ENCODE measurements around the gene UNC5A.

GRCh38 chr5:176827736-176828414 is 17.5 kb downstream of the UNC5A start:
- no peak for TF ChIP-seq SIN3A (IDR thresholded peaks at IDR 0.05; ENCODE audit: low read depth)
- no peak for TF ChIP-seq EZH2 (IDR thresholded peaks at IDR 0.05)
- no peak for TF ChIP-seq POLR2AphosphoS5 (IDR thresholded peaks at IDR 0.05; ENCODE audit: low read depth, low read length)
- TF ChIP-seq, protein P1, sequence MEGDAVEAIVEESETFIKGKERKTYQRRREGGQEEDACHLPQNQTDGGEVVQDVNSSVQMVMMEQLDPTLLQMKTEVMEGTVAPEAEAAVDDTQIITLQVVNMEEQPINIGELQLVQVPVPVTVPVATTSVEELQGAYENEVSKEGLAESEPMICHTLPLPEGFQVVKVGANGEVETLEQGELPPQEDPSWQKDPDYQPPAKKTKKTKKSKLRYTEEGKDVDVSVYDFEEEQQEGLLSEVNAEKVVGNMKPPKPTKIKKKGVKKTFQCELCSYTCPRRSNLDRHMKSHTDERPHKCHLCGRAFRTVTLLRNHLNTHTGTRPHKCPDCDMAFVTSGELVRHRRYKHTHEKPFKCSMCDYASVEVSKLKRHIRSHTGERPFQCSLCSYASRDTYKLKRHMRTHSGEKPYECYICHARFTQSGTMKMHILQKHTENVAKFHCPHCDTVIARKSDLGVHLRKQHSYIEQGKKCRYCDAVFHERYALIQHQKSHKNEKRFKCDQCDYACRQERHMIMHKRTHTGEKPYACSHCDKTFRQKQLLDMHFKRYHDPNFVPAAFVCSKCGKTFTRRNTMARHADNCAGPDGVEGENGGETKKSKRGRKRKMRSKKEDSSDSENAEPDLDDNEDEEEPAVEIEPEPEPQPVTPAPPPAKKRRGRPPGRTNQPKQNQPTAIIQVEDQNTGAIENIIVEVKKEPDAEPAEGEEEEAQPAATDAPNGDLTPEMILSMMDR (IDR thresholded peaks at IDR 0.05 in 2 of 3, conservative IDR thresholded peaks at IDR 0.05 in 1 of 3; ENCODE audit: borderline replicate concordance in 1 of 3, insufficient read depth in 1 of 3, low read depth in 2 of 3, low read length in 2 of 3): no peak
- no peak for TF ChIP-seq YY1 (IDR thresholded peaks at IDR 0.05; ENCODE audit: extremely low read depth, insufficient replicate concordance, low read depth, low read length)
- no peak for TF ChIP-seq POLR2A (IDR thresholded peaks at IDR 0.05; ENCODE audit: borderline replicate concordance, extremely low read depth, insufficient read depth, insufficient read length)
- no peak for TF ChIP-seq FOSL1 (IDR thresholded peaks at IDR 0.05; ENCODE audit: low read depth)
- no peak for TF ChIP-seq JUND (IDR thresholded peaks at IDR 0.05)
- no peak for TF ChIP-seq CBX3 (IDR thresholded peaks at IDR 0.05; ENCODE audit: low read depth)
